IPS DF 4.7 (cell line): ENCODE results near the gene GPR150.

ENCODE experiments used
- DNase-seq: peaks from one replicate; pipeline ENCODE4 v3.0.0-alpha.2; 2013; ENCODE audit warnings: low spot score; ENCODE audit errors: extremely low read depth

GPR150 gene

GRCh38 chr5:95649842-95650620, 30.1 kb downstream of the GPR150 start:
- DNase-seq, result no peak

- no peak for DNase-seq
These were observed 33.0 kb downstream of the GPR150 start for GRCh38 chr5:95652849-95653248.

DNA sequence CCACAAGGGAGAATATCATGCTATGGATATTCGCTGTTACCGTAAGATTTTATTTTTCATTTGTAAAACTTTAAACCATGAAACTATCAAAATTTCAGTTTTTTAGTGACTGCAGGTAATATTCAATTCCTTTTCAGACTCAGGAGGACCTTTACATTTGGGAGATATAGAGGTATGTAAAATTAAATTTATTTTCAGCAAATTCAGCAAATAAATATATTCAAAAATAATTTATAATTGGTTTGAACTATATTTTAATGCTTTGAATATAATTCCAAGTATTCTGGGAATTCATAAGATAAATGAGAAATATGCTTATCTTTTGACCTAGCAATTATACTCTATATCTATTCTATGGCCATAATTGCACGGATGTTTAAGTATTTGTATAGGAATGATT, 34.3 kb downstream of the GPR150 start:
- no peak for DNase-seq

DNA sequence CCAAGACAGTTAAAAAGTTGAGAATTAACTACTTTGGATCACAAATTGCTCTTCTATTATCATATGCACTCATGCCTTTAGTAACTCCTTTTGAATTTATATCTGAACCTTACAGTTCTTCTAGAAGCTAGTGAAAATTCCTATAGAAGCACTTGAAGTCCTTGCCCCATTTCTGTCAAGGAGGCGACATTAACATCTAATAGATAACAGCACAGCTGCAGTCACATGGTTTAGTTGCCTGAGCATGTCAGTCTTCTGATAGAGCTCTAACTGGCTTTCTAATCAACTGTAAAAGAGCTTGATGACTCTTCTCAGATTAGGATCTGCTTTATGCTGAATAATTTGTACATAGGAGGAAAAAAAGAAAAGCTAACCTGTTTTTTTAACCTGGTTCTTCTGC, 35.7 kb downstream of the GPR150 start:
- no peak for DNase-seq

- DNase-seq, result no peak
These were observed 40.2 kb downstream of the GPR150 start for GRCh38 chr5:95660060-95660459.

- no peak for DNase-seq
These were observed 43.1 kb downstream of the GPR150 start for GRCh38 chr5:95662946-95663345.

DNA sequence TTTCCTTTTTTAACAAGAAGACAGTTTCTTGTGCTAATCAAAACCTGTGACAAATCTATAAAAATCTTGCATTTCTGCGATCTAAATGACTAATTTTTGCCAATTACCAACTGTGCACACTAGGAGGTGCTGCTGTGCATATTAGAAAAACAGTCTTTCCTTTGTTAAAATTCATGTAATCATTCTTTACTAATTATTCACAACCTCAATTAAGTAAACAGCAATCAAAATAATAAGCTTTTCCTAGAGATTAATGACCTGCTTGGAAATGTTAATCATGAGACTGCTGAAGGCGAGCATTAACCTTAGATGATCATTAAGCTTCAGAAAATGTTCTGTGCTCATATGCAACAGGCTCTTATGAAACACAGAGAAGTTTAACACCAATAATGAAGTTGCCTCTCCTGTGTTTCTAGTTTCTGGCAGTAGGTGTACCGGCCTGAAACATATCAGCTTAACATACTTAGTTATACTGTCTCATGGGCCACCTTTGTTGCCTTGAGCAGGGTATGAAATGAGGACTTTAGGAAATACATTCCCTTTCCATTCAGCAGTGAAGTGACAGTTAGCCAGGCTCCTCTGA, 44.4 kb downstream of the GPR150 start:
- DNase-seq, result no peak

GRCh38 chr5:95667061-95667618, 47.3 kb downstream of the GPR150 start:
- no peak for DNase-seq

- DNase-seq, result no peak
These were observed 47.8 kb downstream of the GPR150 start for GRCh38 chr5:95667678-95668077.

- no peak for DNase-seq
These were observed 48.3 kb downstream of the GPR150 start for GRCh38 chr5:95668216-95668615.

DNA sequence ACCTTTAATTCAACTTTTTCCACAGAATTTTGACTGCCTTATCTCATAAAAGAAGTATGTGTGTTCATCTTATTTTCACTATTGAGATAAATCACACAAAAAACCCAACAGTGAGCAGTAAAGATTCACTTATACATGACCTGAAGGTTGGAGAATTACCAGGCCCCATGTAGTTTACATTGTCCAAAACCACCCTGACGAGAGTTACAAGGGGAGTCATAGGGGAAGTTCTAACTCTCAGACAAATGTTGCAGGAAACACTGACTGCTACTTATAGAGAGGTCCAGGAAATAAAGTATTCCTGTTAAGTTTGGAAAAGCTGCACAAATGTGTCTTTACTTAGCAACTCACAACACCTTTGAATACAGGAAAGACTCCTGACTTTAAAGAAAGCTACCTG, 48.8 kb downstream of the GPR150 start:
- no peak for DNase-seq

- no peak for DNase-seq
These were observed 49.7 kb downstream of the GPR150 start for GRCh38 chr5:95669540-95669939.

- DNase-seq, result no peak
These were observed 50.1 kb downstream of the GPR150 start for GRCh38 chr5:95669985-95670384.

DNA sequence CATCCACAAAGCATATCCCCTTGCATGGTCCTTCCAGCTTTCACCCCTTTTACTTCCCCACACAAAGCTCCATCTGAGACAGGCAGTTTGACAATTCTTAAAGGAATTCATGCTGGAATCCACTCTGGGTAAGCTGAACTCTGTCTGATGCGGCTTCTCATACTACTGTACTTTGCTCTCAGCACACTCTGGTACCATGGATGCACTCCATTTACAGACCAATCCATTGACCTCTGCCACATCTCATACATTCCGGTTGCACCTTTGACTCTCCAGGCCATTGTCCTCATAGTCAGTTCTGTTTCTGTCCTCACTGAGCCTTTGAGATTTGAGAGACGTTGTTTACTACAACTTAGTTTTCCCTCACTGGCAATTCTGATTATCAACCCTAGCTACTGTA, 50.7 kb downstream of the GPR150 start:
- no peak for DNase-seq
